SK-N-SH (cell line): ENCODE results near the gene NDUFA3.

Experiments used
- CTCF ChIP-seq: fragments of 200-600 bp; sonication (generic); IDR thresholded peaks from 2 replicates; pipeline ENCODE4 v1.6.1; 2017; ENCODE audit warnings: antibody characterized with exemption, mild to moderate bottlenecking, moderate library complexity
- ELF1 ChIP-seq: IDR thresholded peaks from 2 replicates; pipeline ENCODE4 v1.4.0; 2012
- EP300 ChIP-seq, 2 experiments: IDR thresholded peaks; 2 replicates each; pipeline versions ENCODE4 v1.4.0 to v1.6.1; 2012; ENCODE audit warnings: borderline replicate concordance in 1 of 2, low read depth in 1 of 2, low read length in 1 of 2
- FOXM1 ChIP-seq: IDR thresholded peaks from 2 replicates; pipeline ENCODE4 v1.4.0; 2012; ENCODE audit warnings: low read depth, mild to moderate bottlenecking
- JUND ChIP-seq: IDR thresholded peaks from 2 replicates; pipeline ENCODE4 v1.4.0; 2012
- MAX ChIP-seq: IDR thresholded peaks from 2 replicates; pipeline ENCODE4 v1.4.0; 2012; ENCODE audit warnings: low read depth
- MXI1 ChIP-seq: IDR thresholded peaks from 2 replicates; pipeline ENCODE4 v1.6.1; 2012; ENCODE audit warnings: mild to moderate bottlenecking, low read depth, low read length, improper control_type of control experiment
- NRF1 ChIP-seq: IDR thresholded peaks from 2 replicates; pipeline ENCODE4 v1.6.1; 2012; ENCODE audit warnings: low read depth, mild to moderate bottlenecking, low read length
- RAD21 ChIP-seq: IDR thresholded peaks from 2 replicates; pipeline ENCODE4 v1.6.1; 2012; ENCODE audit warnings: mild to moderate bottlenecking, low read length
- TCF12 ChIP-seq: IDR thresholded peaks from 2 replicates; pipeline ENCODE4 v1.4.0; 2012
- YY1 ChIP-seq: IDR thresholded peaks from 2 replicates; pipeline ENCODE4 v1.4.0; 2012; ENCODE audit warnings: low read depth, mild to moderate bottlenecking

- TF ChIP-seq YY1 (no peak), EP300 (IDR thresholded peaks at IDR 0.05; ENCODE audit: borderline replicate concordance in 1 of 2, low read depth in 1 of 2, low read length in 1 of 2) (no peak), CTCF (no peak), MXI1 (no peak), JUND (no peak), FOXM1 (no peak), ELF1 (no peak), NRF1 (no peak), RAD21 (no peak), TCF12 (no peak), MAX (no peak)
Observed at GRCh38 chr19:54142166-54142780, 39.6 kb downstream of the NDUFA3 start.
